Frontal cortex (tissue), 4 donors: ENCODE results near the gene SH3TC1. TPM values are rescaled to one million over a fixed set of nuclear protein-coding genes. Genes with fewer than 3 reads are reported as not detected.

Experiments
- DNase-seq, 2 donors: peaks; one replicate each; pipeline ENCODE4 v3.0.0; 2012; ENCODE audit warnings: low spot score in 2 of 2
- FAIRE-seq: peaks from 2 replicates; lab custom pipeline; 2012; peaks lifted over from hg19 to GRCh38; lab: Jason Lieb, UNC
- total RNA-seq: library from RNA; depleted of rRNA; stranded (reverse); fragments of >200 nt; gene quantifications from one replicate; pipeline ENCODE4 v1.2.3, GENCODE V29; 2014
- donor health status: control.
- donor health status: control.
- donor health status: control.

Gene SH3TC1
- total RNA-seq, 1 donor from 2014 or later, result 1.6 TPM

DNA sequence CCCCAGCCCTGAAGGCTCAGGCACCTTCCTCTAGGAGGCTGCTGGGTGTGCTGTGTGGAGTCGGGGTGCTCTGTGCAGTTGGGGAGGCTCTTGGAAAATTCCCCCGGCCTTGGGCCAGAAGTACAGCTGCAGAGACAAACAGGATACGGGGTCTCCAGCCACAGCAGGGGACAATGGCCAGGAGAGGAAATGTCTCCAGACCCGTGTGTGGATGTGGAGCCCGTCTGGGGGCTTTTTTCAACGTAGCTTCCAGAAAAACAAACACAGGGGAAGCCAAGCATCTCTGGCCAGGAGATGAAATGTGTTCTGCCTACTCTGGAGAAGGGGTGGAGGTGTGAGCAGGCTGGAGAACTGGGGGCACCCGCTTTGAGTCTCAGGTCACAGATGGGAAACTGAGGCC is 3.7 kb upstream of the SH3TC1 start:
- DNase-seq, result no peak
- FAIRE-seq, result no peak

DNA sequence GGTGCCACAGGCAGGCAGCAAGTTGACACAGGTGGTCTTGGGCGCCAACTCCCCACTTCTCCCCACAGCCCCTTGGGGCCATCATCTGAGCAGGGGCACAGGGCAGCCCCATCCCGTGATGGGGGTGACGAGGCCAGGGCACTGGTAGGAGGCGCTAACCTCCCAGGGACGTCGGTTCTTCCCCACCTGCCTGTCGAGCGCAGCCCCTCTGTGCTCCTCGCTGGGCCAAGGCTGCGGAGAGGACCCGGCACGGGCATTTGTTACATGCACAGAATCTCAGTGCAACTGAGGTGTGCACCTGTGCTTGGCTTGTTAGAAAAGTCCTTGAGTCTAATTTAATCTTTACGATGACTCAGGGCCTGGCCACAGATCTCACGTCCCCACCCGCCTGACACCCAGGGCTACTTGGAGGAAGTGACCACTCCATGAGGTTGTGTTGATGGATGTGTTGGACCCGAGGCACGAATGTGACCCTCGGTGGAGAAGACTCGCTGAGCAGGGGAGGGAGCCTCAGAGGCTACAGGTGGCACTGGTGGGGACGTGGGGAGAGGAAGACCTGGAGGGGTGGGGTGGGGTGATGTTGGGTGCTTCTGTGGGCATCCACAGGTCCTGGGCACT is 3.1 kb upstream of the SH3TC1 start:
- DNase-seq, result no peak
- FAIRE-seq, result no peak

- DNase-seq (no peak), FAIRE-seq (no peak)
These were observed 1.6 kb upstream of the SH3TC1 start for GRCh38 chr4:8197521-8197920.

DNA sequence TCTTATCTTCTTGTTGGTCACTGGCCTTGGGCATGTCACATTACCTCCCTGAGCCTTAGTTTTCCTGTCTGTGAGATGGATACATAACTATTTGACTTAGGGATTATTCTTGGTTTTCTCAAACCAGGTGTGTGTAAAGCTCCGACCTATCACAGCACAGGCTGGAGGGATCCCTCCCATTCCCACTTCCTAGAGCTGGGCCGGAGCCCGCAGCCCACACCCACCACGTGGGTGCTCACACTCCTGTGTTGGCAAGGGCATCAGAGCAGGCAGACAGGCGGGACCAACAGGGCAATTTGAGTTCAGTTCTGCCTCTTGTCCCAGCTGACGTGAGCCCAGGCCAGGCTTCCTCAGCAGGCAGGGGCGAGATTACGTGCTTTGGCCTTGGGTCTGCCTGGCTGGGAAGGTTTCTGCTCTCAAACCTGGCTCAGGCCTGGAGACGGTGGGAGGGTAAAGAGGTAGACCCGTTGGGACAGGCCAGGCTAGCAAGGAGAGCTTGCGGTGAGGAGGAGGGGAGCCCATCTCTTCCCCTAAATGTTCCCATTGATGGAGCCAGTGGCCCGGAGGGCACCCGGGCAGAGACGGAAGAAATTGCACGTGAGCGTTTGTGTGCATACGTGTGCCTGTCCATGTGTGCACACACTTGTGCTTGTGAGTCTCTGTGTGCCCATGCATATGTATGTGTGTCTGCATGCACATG is 734 bp upstream of the SH3TC1 start:
- FAIRE-seq (no peak), DNase-seq (no peak)

- DNase-seq, result no peak
- FAIRE-seq, result no peak
These were observed 658 bp downstream of the SH3TC1 start for GRCh38 chr4:8199594-8200301.

GRCh38 chr4:8200302-8200975 is 1.3 kb downstream of the SH3TC1 start:
- no peak for FAIRE-seq
- DNase-seq, result peak in 1 of 2 donors; percentile 51

DNA sequence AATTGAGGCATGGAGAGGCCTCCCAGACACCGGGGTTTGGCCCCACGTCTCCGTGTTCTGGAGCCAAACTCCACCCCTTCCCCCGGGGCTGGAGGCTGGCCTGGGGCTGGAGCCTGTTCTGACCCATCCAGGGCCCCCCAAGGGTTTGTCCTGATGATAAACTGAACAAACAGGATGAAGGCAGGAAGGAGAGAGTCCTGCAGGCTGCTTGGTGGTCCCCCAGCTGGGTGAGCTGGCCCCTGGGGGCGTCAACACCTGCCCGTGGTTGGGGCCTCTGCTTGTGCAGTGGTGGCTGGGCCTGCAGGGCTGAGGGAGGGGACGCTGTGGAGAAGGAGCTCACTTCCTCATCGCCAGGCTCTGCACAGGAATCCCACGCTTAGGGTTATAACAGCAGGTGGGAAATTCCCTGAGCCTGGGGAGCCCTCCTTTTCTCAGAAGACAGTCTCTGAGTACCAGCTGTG is 2.3 kb downstream of the SH3TC1 start:
- FAIRE-seq (no peak), DNase-seq (no peak)

DNA sequence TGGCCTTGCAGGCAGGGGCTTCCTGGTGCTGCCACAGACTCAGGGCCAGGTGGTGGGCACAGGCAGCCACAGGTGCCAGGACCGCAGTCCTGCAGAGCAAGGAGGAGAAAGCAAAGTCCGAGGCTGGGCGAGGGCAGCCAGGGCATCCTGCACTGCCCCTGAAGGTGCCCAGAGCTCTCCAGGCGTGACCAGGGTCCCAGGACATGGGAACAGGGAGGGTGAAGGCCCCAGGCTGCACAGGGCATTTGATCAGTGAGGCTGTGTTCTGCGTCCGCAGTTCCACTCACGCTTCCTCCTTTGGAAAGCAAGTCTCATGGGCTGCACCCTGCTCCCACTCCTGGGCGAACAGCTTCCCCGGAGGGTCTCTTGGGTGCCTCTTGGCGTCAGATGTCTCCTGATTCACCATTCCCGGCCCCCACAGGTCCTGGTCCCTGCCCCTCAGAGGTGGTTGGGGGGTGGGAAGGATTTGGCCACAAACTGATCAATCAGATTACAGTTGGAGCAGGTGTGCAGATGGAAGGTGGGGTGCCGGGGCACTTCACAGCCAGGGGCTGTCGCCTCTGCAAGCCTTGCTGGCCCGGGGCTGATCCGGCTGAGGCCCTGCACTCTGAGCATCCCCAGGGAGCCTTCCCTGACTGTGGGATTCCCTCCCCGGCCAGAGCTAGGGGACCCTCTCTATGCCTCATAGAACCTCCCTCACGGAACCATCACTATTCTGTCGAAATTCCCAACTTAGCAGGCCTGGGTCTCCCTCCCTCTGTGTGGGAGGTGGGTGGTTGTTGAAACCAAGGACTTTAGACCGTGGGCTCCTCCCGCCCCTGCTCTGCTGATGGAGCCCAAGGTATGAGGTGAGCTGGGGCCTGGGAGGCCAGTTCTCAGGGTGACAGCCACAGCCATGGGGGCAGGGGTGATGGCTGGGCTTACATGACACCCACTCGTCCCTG is 3.3 kb downstream of the SH3TC1 start:
- FAIRE-seq, result no peak
- DNase-seq, result no peak

DNA sequence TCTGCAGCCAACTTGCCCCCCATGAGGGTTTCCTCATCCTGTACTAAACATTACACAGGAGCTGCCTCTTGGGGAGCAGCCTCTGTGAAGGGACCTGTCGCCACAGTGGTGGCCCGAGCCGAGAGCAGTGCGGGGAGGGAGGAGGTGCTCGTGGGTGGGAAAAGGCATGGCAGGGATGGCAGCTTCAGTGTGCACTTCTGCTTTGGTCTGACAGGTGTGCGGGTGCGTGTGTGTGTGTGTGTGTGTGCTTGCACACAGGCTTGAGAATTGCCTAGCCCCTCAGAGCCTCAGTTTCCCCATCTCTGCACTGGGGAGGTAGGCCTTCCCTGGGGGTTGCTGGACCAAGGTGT is 3.9 kb downstream of the SH3TC1 start:
- FAIRE-seq, result no peak
- no peak for DNase-seq

GRCh38 chr4:8203817-8204216 is 4.7 kb downstream of the SH3TC1 start:
- no peak for DNase-seq
- FAIRE-seq, result no peak

GRCh38 chr4:8204576-8205227 is 5.6 kb downstream of the SH3TC1 start:
- DNase-seq (no peak), FAIRE-seq (no peak)

- FAIRE-seq (no peak), DNase-seq (no peak)
These were observed 6.2 kb downstream of the SH3TC1 start for GRCh38 chr4:8205241-8205707.

- DNase-seq (no peak), FAIRE-seq (no peak)
These were observed 6.9 kb downstream of the SH3TC1 start for GRCh38 chr4:8205749-8206611.

DNA sequence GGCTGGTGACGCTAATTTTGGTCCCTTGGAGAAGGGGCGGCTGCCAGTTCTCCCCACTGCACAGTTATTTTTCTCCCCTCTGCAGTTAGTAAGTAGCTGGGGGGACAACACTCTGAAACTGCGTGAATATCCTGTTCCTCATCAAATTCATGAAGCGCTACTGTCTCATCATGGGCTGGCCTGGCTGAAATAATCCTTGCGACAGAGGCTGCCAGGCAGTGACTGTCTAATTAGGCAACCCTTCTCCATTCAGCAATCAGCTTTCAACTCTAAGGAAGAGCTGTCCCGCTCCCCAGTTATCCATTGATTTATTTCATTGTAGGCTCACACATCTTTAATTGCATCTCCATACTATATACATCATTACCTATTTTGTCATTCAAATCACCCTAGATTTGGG is 8.2 kb downstream of the SH3TC1 start:
- FAIRE-seq, result no peak
- no peak for DNase-seq

GRCh38 chr4:8208565-8208964 is 9.5 kb downstream of the SH3TC1 start:
- no peak for DNase-seq

DNA sequence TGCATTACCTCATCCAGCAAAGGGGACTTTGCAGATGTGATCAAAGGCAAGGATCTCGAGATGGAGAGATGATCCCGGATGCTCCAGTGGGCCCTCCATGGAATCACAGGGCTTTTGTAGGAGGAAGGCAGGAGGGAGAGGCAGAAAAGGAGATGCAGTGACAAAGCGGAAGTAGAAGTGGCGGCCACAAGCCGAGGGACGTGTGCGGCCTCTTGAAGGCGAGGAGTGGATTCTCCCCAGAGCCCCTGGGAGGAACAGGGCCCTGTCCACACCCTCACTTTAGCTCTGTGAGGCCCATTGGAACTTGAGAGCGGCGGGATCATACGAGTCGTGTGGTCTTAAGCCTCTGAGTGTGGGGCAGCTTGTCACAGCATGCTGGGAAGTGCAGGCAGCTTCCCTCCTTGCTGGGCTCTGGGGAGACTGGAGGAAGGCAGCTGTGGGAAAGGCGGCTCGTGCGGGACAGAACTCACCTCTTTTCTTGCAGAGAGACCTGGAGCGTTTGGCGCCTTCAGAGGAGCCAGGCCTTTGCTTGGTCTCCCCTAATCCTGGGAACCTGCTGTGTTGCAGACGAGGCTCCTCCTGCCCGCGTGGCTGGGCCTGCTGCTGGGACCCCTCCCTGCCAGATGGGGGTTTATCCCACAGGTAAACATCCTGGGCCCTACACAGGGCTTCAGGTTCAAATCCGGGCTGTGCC is 10.2 kb downstream of the SH3TC1 start:
- FAIRE-seq, result no peak
- DNase-seq, result no peak

More at GRCh38 chr4:8208565-8208964, 9.5 kb downstream of the SH3TC1 start:
- no peak for FAIRE-seq

- no peak for DNase-seq
- FAIRE-seq, result no peak
These were observed 10.9 kb downstream of the SH3TC1 start for GRCh38 chr4:8210010-8210409.
